Measurements from ENCODE around the gene CPSF4. TPM values are rescaled to one million over a fixed set of nuclear protein-coding genes. Genes with fewer than 3 reads are reported as not detected.
A peak's percentile ranks its signal among the peaks of the same experiment; 100 is the strongest.

Gene CPSF4
- total RNA-seq, 2 experiments from 2014 or later = 84.4 to 88.6 TPM

GRCh38 chr7:99408379-99409191 lies 30.2 kb upstream of the CPSF4 start, which contains the start of the genes BUD31 and PDAP1:
Gene BUD31, plus strand, starts transcription at chr7:99408969. Its CDS starts 2,124 bp downstream, at chr7:99411093.
Gene PDAP1, minus strand, starts transcription at chr7:99408597. Its CDS starts 49 bp downstream, at chr7:99408548.
- peak within 1 kb of the TSS; percentile 95 for H3K4me2 ChIP-seq (ENCODE audit: low read length)
- peaks cover 22% of the 10 kb centered on the region; the same call in 1 of the 2 replicates for H4K20me1 ChIP-seq (ENCODE audit: insufficient read depth, low read length)
- no peak for TF ChIP-seq EZH2phosphoT487 (IDR thresholded peaks at IDR 0.05; ENCODE audit: borderline replicate concordance, low read depth, low read length)
- TF ChIP-seq CTCF (conservative IDR thresholded peaks at IDR 0.05; ENCODE audit: low read length) = no peak
- intact Hi-C loops (cut with micrococcal nuclease; ENCODE audit: unreplicated experiment) = loop anchor here (1.0 to 5.0 kb wide), 3 partner anchors 28 to 36 kb away; partner anchors contain the start of genes ARPC1B, CPSF4 and PTCD1
- H3K9me2 ChIP-seq (ENCODE audit: insufficient read depth, low read length) = no peaks in the 10 kb centered on the region
- CTCF ChIA-PET (ENCODE audit: unreplicated experiment) = interaction anchor here (0.6 kb wide), 1 partner anchor 21 kb away, joined by 3 read pairs; no protein-coding TSS in a partner anchor
- H3K4me3 ChIP-seq (ENCODE audit: low read depth, low read length, poor library complexity, severe bottlenecking) = peak within 1 kb of the TSS; percentile 92
- BruUV-seq (replicated peaks) = no TSS peak
- peak within 1 kb of the TSS; percentile 30; the same call in 1 of the 2 replicates for H2AFZ ChIP-seq (ENCODE audit: low read length)
- peaks cover 55% of the 10 kb centered on the region for H3K36me3 ChIP-seq (ENCODE audit: insufficient read depth, low read length)
- no peaks in the 10 kb centered on the region for H3K9me3 ChIP-seq (ENCODE audit: low read length)
- H3K27ac ChIP-seq (ENCODE audit: low read depth, low read length, poor library complexity, severe bottlenecking) = peak within 1 kb of the TSS; percentile 69
- peaks cover 32% of the 10 kb centered on the region for H3K4me1 ChIP-seq (ENCODE audit: insufficient read depth, low read length, poor library complexity, severe bottlenecking)
- DNase-seq (ENCODE audit: low spot score) = peak; percentile 95
- POLR2A ChIA-PET = interaction anchor here (0.6 to 2.7 kb wide), 11 partner anchors 10 to 404 kb away, joined by 3 to 11 read pairs (median 4); partner anchors contain the start of genes ARPC1A, ATP5MF and PTCD1
- peaks cover 67% of the 10 kb centered on the region for H3K79me2 ChIP-seq (ENCODE audit: insufficient read depth, low read depth, low read length)

GRCh38 chr7:99409192-99409572 lies 29.6 kb upstream of the CPSF4 start:
- CTCF ChIA-PET (ENCODE audit: unreplicated experiment) = no interaction called here
- BruUV-seq (replicated peaks) = no TSS peak
- POLR2A ChIA-PET = interaction anchor here (0.6 to 2.7 kb wide), 11 partner anchors 11 to 148 kb away, joined by 3 to 11 read pairs (median 4); partner anchors contain the start of genes ARPC1A, ATP5MF and PTCD1

More at GRCh38 chr7:99409192-99409572, 29.6 kb upstream of the CPSF4 start:
- intact Hi-C loops (cut with micrococcal nuclease; ENCODE audit: unreplicated experiment) = loop anchor here (2.0 to 5.0 kb wide), 2 partner anchors 28 to 37 kb away; partner anchors contain the start of gene ARPC1B
- H3K79me2 ChIP-seq (ENCODE audit: insufficient read depth, low read depth, low read length) = peaks cover 67% of the 10 kb centered on the region
- peak overlapping the region; percentile 30; the same call in 1 of the 2 replicates for H2AFZ ChIP-seq (ENCODE audit: low read length)
- H3K9me2 ChIP-seq (ENCODE audit: insufficient read depth, low read length) = no peaks in the 10 kb centered on the region
- H3K27ac ChIP-seq (ENCODE audit: low read depth, low read length, poor library complexity, severe bottlenecking) = peak overlapping the region; percentile 69
- H4K20me1 ChIP-seq (ENCODE audit: insufficient read depth, low read length) = peaks cover 22% of the 10 kb centered on the region; the same call in 1 of the 2 replicates
- peak overlapping the region; percentile 92 for H3K4me3 ChIP-seq (ENCODE audit: low read depth, low read length, poor library complexity, severe bottlenecking)
- TF ChIP-seq CTCF (conservative IDR thresholded peaks at IDR 0.05; ENCODE audit: low read length) (no peak), EZH2phosphoT487 (IDR thresholded peaks at IDR 0.05; ENCODE audit: borderline replicate concordance, low read depth, low read length) (no peak)
- peak; percentile 19 for DNase-seq (ENCODE audit: low spot score)
- H3K4me2 ChIP-seq (ENCODE audit: low read length) = peak overlapping the region; percentile 95
- no peaks in the 10 kb centered on the region for H3K9me3 ChIP-seq (ENCODE audit: low read length)
- H3K4me1 ChIP-seq (ENCODE audit: insufficient read depth, low read length, poor library complexity, severe bottlenecking) = peaks cover 32% of the 10 kb centered on the region
- peaks cover 54% of the 10 kb centered on the region for H3K36me3 ChIP-seq (ENCODE audit: insufficient read depth, low read length)
